ENCODE measurements around the gene CLEC4D.
"Not testable (repeated sequence)": the region's sequence is repeated elsewhere in the genome, so short reads cannot be mapped to it uniquely, and the experiment has no call there.

Gene CLEC4D

DNA sequence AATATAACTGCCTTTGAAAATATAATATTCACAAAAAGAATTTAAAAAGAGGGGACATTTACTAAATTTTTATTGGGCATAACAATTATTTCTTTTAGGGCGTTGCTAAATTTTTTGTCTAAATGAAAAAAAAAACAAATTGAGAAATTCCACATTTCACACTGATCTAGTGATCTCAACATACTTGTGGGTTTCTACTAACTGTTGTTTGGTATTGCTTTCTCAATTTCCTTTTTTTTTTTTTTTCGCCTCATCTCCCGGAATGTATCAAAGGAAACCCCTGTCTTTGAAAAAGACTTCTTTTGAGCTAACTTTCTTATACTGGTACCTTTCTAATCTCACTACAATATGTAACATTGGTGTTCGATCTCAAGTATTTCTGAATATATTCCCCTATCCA lies at the start of gene CLEC4D:
Gene CLEC4D (plus strand): TSS at position 248 of the 400 bp plus-strand sequence. CDS start 230 bp downstream, outside the sequence.
- no peak for DNase-seq

DNA sequence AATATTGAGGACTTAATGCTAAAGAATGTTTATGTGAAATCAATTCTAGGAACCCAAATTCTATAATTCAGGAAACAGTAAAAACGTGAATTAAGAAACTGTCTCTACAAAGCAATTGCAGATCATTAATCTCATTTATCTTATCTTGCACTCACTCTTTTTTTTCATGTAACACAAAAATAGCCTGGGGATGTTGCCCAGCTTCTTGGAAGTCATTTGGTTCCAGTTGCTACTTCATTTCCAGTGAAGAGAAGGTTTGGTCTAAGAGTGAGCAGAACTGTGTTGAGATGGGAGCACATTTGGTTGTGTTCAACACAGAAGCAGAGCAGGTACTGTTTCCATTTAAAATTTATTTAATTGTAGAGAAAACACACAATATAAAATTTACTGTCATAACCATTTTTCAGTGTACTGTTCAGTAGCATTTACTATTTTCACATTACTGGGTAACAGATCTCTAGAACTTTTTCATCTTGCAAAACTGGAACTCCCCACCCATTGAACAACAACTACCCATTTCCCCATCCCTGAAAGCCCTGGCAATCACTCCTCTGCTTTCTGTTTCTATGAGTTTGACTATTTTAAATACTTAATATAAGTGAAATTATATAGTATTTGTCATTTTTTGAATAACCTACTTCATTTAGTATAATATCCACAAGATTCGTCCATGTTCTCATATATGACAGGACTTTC lies 47.9 kb upstream of the CLEC4D start:
- no peak for DNase-seq

DNA sequence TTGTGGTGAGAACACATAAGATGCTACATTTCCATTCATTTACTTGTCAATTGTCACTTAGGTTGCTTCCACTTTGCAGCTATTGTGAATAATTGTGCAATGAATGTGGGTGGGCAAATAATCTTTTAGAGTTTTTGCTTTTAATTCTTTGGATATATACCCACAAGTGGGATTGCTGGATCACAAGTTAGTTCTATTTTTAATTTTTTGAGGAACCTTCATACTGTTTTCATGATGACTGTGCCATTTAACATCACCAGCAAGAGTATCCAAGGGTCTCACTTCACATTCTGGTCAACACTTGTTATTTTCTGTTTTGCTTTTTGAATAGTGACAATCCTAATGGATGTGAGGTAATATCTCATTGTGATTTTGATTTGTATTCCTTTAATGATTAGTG lies 47.1 kb upstream of the CLEC4D start:
- DNase-seq, result no peak

DNA sequence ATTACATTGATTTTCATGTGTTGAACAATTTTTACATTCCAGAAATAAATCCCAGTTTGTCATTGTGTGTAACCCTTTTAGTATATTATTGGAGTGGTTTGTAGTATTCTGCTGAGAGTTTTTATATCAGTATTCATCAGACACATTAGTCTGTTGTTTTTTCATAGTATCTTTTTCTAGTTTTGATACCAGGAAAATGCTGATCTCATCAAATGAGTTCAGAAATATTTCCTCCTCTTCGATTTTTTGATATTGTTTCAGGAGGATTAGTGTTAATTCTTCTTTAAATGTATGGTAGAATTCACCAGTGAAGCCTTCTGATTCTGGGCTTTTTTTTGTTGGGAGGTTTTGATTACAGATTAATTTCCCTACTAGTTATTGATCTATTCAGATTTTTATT lies 42.2 kb upstream of the CLEC4D start:
- no peak for DNase-seq

DNA sequence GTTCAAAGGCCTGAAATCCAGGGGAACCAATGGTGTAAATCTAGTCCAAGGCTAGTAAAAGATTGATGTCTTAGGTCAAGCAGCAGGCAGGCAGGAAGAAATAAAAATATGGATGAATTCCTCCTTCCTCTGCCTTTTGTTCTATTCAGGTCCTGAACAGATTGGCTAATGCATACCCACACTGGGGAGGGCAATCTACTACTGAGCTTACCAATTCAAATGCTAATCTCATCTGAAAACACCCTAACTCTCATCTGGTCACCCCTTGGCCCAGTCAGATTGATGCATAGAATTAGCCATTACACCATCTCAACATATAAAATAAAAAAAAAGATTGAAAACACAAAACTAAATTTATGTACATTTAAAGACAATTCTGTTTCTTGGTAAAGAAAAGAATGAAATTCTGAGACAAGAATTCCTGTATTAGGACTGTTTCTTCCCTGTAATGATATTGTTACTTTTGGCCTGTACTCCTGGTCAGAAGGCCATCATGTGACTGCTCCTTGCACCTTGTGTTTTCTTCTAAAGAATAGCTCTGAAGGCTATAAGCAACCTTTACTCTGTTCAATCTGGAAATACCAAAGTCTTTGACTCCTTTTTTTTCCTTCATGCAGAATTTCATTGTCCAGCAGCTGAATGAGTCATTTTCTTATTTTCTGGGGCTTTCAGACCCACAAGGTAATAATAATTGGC lies 37.6 kb upstream of the CLEC4D start:
- DNase-seq, result no peak

DNA sequence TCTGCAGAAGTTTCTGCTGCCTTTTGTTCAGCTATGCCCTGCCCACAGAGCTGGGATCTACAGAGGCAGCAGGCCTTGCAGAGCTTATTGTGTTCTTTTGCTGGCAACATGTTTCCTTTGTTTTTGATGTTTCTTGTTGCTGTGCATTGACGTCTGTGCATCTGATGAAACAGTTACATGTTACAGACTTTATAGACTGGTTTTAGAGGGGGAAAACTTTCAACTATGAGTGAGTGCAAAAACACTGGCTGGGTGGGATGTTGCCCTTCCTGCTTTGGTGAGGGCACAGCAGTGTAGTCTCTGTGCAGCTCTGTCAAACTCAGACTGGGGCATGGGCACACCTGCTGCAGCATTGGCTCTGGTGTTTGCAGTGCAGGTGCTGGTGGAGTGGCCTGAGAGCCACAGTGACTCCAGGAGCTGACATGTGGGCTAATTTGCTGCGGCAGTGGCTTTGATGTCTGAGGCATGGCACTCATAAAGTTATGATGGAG lies 30.7 kb upstream of the CLEC4D start:
- no peak for DNase-seq

DNA sequence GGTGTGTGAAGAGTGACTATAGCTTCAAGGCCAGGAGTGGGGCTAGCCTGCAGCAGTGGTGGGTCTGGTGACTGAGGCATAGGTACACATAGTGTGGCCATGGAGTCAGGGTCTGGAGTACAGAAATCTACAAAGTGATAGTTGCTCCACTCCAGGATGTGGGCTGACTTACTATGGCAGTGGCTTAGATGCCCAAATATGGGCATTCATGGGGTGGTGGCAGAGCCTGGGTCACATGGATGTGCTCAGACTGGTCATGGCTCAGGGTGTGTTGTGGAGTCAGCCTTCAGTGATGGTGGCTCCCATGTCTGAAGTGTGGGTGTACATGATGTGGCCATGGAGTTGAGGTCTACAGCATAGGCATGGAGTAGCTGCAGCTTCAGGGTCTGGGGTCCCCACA lies 30.2 kb upstream of the CLEC4D start:
- DNase-seq, result no peak

DNA sequence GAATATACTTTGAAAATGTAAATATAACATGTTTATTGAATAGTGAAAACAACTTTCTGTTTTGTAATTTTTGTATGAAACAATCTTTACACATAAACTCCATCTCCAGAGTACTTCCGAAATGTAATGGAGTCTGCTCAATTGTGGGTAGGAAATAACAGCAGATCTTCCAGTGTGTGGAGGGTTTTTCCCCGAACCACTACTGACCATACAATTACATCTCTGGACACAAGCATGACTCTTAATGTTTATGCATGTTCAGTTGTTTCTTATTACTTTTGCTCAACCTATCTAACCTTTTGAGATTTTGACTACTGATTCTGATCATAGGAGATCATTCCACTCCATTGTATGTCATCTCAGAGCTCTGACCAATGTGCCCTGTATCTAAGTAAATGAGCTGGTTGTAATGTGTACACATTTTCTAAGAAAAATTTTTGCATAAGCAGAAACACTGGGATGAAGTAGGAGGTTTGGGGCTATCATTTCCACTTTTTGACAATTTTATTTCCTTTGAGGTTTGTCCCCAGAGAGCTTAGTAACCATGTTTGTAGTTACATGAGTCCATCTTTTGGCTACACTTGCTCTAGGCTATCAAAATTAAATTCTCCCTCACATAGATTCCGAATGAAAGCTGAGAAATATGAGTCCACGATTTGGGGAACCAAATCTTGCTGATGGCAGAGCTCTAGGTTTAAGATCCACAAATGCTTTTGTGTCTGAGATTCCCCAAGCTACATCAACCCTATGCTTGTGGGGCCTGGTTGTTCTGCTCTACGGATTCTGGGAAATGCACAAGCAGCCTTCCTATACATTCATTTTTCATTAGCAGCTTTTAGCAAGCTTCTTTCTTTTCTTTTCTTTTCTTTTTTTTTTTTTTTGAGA lies 21.4 kb upstream of the CLEC4D start:
- no peak for DNase-seq

DNA sequence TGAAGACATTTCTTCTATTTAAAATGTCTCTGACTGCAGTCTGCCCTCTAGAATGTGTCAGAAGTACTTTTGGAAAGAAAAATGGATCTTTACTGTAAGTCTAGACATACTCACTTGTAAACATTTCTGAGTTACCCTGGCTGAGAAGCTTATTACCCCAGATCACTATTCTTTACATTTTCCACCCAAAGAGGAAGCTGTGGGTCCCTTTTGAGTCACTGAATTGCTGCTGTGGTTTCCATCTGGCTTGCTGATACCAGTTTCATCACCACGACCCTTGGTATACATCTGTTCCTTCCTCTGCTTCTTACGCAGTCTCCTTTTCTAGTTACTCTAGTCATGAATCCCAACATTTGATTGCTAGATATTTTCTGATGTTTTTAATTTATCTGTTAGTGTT lies 20.2 kb upstream of the CLEC4D start:
- no peak for DNase-seq

DNA sequence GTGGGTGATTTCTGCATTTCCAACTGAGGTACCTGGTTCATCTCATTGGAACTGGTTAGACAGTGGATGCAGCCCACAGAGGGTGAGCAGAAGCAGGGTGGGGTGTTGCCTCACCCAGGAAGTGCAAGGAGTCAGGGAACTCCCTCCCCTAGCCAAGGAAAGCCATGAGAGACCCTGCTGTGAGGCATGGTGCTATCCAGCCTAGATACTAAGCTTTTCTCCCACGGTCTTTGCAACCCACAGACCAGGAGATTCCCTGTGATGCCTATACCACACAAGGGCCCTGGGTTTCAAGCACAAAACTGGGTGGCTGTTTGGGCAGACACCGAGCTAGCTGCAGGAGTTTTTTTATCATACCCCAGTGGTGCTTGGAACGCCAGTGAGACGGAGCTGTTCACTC lies 17.6 kb upstream of the CLEC4D start:
- not testable (repeated sequence) for DNase-seq

DNA sequence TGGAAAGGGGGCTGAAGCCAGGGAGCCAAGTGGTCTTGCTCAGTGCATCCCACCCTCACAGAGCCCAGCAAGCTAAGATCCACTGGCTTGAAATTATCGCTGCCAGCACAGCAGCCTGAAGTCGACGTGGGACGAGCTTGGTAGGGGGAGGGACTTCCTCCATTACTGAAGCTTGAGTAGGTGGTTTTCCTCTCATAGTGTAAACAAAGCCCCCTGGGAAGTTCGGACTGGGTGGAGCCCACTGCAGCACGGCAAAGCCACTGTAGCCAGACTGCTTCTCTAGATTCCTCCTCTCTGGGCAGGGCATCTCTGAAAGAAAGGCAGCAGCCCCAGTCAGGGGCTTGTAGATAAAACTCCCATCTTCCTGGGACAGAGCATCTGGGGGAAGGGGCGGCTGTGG lies 17.2 kb upstream of the CLEC4D start:
- not testable (repeated sequence) for DNase-seq

DNA sequence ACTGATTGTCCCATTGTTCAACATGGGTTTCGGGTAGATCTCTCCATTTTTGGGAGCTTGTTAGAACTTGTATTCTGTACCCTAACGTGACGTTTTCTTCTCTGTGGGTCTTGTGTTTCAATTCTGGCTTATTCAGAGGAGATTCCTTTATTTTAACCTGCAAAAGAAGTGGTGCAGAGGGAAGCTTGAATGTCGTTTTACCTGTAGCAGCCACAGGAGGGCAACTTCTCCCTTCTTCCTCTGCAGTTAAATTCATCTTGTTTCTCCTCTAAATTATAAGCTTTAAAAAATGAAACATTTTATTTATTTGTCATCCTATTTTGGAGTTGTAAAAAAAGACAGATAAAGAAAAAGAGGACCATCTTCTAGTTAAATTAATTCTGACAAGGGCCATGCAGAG lies 13.7 kb upstream of the CLEC4D start:
- DNase-seq, result no peak

DNA sequence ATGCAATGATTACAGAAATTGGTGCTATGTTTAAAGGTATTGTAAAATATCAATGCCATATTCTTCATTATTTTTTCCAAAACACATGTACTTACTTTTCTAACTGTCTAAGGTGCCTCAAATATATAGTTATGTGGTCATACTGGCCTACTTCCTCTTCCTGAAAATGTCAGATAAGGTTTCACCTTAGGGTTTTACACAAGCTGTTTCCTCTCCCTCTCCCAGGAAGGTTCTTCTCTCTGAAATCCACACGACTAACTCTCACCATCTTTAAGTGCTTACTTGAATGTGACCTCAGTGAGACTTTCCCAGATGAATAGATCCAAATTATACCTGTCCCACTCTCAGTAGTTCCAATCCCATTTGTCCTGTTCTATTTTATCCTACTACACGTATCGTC lies 11.6 kb upstream of the CLEC4D start:
- DNase-seq, result no peak

DNA sequence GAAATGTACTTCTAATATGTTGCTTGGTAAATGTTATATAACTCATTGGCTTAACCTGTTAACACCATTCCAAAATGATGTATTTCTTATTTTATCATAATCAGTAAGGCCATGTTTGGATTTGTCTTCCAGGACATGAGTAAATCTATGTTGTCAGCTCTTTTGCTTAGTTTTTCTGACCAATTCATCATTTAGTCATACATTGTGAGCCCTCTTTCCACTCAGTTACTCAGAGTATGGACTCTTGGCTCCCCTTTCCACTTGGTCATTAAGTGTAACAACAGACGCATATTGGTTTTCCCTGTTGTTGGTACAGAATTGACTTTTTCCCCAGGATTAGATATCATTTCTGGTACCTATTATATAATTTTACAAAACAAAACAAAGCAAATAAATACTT lies 9.0 kb upstream of the CLEC4D start:
- DNase-seq, result no peak

DNA sequence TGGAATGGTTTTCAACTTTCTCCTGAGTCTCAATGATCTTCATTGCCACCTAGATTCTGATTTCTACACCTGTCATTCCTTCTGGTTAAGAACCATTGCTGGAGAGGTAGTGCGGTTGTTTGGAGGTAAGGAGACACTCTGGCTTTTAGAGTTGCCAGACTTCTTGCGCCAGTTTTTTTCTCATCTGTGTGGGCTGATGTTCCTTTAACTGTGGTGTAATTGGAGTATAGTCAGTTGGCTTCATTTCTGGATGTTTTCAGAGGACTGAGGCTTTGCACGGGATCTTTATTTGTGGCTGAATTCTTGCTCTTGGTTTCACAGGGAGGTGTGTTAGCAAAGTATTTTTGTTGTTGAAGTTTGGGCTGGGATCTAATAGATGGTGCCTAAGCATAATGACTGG lies 5.7 kb upstream of the CLEC4D start:
- DNase-seq, result no peak

DNA sequence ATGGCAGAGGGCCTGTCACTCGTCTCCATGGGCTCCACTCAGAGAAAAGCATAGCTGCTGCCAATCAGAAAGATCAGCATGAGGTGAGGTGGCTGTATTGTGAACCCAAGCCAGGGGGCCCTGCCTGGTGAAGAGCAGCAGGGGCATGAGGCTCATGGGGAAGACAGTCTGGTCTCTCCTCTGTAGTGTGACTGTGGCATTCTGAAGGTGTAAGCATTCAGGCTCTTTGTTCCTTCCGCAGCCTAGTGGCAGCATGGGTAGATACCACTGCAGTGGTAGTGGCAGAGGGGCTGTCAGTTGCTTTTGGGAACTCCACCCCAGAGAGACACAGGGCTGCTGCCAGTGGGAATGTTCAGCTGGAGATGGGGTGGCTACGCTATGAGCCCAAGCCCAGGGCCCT lies 5.1 kb upstream of the CLEC4D start:
- no peak for DNase-seq

DNA sequence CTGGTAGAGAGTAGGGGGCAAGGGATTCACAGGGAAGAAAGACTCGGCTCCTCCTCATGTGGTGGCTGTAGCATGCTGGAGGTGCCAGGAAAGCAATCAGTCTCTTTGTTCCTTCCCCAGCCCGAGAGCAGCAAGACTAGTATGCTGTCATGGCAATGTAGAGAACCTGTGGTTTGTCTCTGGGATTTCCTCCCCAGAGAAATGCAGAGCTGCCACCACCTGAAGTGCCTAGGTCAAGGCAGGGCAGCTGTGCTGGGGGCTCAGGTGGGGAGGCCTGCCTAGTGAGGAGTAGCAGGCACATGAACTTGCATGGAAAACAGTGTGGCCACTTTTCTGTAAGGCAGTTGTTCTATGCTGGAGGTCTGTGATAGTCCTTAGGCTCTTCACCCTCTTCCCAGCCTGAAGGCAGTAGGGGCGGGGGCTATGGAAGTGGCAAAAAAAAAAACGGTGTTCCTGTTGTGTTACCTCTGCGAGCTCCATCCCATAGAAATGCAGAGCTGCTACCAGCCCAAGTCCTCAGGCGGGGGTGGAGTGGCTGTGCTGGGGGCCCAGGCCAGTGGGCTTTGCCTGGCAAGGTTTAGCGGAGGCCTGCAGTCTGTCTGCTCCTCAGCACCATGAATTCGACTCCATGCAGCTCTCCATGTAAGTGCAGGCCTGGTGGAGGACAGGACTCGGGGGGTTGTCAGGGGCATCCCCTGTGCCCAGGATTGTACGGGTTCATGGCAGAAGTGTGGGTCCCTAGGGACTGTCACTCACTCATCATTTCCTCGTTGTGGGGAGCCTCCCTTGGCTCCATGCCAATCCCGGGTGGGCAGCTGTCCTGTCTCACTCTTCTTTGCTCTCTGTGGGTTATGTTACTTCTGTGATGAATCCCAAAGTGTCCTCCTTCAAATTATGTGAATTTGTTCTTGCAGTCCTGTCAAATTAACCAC lies 4.1 kb upstream of the CLEC4D start:
- peak; percentile 23 for DNase-seq

DNA sequence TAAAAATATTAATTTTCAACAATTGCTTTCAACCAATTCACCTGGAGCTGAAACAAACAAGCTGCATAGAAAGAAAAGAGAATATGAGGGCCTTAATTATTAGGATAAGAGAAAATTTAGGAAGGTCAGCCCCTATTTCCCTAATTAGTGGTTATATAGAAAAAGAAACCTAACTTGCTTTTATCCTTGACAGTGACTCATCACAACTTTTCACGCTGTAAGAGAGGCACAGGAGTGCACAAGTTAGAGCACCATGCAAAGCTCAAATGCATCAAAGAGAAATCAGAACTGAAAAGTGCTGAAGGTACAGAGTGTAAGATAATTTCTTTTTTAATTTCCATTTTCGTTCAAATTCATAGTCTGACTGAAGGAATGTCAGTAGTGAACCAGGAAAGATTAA lies 4.7 kb downstream of the CLEC4D start:
- no peak for DNase-seq

DNA sequence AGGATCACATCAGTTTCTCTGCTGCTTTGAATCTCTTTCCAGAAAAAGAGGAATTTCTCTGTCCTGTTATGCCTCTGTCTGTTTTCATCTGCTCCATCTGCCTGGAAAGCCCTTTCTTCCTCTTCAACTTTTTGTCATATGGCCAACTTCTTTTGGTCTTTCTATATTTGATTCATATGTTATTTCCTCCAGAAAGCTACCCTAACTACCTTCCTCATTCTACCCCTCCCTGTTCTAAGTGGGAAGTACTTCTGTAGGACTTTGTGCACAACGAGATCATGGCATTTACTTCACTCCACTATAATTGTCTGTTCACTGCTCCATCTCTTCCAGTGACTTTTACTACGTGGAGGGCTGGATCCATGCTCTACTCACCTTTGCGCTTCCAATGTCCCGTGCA lies 5.9 kb downstream of the CLEC4D start:
- no peak for DNase-seq

DNA sequence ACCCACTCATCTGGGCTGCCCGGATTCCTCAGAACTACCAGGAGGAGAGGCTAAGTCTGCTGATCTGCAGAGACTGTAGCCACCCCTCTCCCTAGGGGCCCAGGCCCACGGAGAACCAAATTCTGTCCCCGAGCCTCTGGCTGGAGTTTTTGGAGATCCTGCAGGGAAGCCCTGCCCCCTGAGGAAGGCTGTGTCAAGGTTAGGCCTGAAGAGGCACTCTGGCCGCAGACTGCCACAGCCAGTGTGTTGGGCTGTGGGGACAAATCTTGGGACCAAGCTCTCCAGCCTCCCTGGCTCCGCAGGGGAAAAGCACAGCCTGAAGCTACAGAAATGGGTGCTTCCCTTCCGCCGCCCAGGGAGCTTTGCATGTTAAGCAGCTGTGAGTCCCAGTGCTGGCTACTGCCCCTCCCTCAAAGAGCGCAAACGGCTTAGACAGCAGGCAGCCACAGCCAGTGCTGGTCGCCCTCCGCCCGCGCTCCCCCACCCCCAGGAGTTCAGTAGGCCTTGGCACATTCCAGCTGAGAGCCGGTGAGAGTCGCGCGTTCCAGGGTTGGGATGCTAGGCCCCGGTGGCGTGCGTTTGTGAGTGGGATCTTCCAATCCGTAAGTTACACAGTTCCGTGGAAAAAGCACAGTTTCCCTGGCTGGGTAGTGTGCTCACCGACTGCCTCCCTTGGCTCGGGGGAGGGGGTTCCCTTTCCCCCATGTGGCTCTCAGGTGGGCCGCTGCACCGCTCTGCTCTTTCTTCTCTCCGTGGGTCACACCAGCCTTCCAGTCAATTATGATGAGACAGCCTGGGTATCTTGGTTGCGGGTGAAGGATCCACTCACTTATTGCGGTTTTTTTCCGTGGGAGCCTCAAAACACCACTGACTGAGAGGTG lies 14.2 kb downstream of the CLEC4D start:
- DNase-seq, result no peak

DNA sequence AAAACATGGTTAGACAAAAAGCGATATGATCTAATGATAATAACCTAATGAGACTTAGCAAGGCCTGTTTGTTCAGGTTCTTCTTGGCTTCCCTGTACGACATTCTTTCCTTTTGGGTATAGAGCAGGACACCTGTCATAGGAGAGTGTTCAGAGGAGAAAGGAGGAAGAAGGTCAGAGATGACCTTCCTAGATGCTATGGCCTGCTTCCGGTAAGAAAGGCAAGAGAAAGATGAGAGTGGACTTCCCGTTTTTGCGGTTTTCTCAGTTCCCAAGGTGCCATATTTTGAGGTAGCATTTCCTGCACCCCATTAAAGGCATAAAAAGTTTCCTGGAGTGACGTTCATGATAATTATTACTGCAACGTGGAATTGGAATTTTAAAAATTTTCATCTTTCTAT lies 18.7 kb downstream of the CLEC4D start:
- no peak for DNase-seq

Data from right hindlimb (tissue), 1 donor.